Measurements from ENCODE around the gene GPX7.

GRCh38 chr1:52632732-52633290 lies 30.6 kb downstream of the GPX7 start, which contains the start of gene SHISAL2A:
- no peak for TF ChIP-seq POLR2A (IDR thresholded peaks at IDR 0.05; ENCODE audit: low read length)
- no peak for TF ChIP-seq GATA1 (IDR thresholded peaks at IDR 0.05; ENCODE audit: low read depth, low read length)
